ENCODE measurements around the gene EPN1. TPM values are rescaled to one million over a fixed set of nuclear protein-coding genes. Genes with fewer than 3 reads are reported as not detected.

The EPN1 gene
- total and polyA plus RNA-seq, 2 of the 8 experiments (the other 6 are each of a cell fraction or from before 2014, with no cell fraction given): 49.6 to 200 TPM

DNA sequence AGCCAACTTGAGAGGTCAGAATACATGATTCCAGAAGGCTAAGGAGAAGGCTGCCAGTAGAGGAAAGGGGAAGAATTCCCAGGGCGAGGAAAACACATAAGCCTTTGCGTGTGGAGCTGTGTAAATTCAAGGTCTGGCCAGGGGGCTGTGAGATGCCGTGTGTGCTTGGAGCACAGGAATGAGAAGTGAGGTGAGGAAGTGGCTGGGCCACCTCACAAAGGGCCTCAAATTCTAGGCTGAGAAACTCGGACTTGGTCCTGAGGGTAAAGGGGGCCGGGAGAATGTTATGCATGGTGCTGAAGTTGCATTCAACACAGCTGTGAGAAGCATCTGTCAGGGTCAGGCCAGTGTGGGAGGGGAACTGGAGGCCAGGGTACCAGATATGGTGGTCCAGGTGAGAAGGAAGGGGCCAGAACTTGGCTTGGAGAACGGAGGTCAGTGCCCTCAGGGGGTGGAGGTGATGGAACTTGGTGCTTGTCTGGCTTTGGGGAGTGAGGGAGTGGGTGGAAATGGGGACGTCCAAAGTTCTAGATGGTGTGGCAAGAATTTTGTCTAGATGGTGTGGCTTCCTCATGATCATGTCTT lies 39.1 kb upstream of the EPN1 start (continued):
- TF ChIP-seq JUND (IDR thresholded peaks at IDR 0.05; ENCODE audit: low read length): no peak
- no peak for TF ChIP-seq SIRT6 (IDR thresholded peaks at IDR 0.05; ENCODE audit: low read length)

All from H1 (cell line).